ENCODE data around the gene ACTRT1.

The ACTRT1 gene

GRCh38 chrX:128019218-128019617 lies 33.0 kb downstream of the ACTRT1 start:
- no peak overlapping the region for H3K27ac ChIP-seq
- no peak for TF ChIP-seq CTCF (conservative IDR thresholded peaks at IDR 0.05; ENCODE audit: low read depth)
- CTCF ChIA-PET: no interaction called here
- no peak for DNase-seq (ENCODE audit: low spot score)
- POLR2A ChIA-PET (ENCODE audit: low non-redundant PET): no interaction called here

DNA sequence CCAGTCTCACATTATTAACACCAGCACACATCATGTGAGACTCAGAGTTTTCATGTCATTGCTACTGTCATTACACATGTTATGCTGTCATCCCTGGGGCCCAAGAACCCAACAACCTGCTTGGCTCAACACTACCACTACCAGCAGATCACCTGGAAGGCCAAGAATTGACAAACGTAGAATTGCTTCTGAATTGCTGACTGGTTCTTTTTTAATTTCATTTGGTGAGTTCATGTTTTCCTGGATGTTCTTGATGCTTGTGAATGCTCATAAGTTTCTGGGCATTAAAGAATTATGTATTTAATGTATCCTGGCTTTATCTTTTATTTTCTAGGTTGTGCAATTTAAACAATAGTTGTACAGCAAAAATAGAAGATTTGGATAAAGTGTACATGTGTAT lies 40.2 kb downstream of the ACTRT1 start:
- H3K27ac ChIP-seq: no peak overlapping the region
- ChIA-PET POLR2A (ENCODE audit: low non-redundant PET) (no interaction called here), CTCF (interaction anchor here (0.6 kb wide), 1 partner anchor 93 kb away, joined by 3 read pairs; no protein-coding TSS in a partner anchor)
- TF ChIP-seq CTCF (conservative IDR thresholded peaks at IDR 0.05; ENCODE audit: low read depth): no peak
- DNase-seq (ENCODE audit: low spot score): no peak

DNA sequence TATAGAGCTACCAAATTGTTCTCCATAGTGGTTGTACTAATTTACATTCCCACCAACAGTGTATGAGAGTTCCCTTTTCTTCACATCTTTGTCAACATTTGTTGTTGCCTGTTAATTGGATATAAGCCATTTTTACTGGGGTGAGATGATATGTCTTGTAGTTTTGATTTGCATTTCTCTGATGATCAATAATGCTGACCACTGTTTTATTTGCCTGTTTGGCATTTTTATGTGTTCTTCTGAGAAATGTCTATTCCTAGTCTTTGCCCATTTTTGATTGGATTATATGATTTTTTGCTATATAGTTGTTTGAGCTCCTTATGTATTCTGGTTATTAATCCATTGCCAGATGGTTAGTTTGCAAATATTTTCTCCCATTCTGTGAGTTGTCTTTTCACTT lies 44.3 kb downstream of the ACTRT1 start:
- DNase-seq (ENCODE audit: low spot score): no peak
- H3K27ac ChIP-seq: no peak overlapping the region
- ChIA-PET CTCF (no interaction called here), POLR2A (ENCODE audit: low non-redundant PET) (no interaction called here)
- no peak for TF ChIP-seq CTCF (conservative IDR thresholded peaks at IDR 0.05; ENCODE audit: low read depth)
